HepG2 (cell line): ENCODE measurements around the gene SEMA7A. TPM values are rescaled to one million over a fixed set of nuclear protein-coding genes. Genes with fewer than 3 reads are reported as not detected.

Experiments
- ATAC-seq: fragments of 200-7000 bp; cut with Tn5 transposase; 3 replicates; pipeline ENCODE4 v1.9.1; 2020; ENCODE audit warnings: mild to moderate bottlenecking, moderate library complexity
- BruUV-seq: library from RNA; stranded (reverse); fragments of 400-500 nt; replicated peaks from 2 replicates; lab custom pipeline; 2021; lab: Mats Ljungman, UMichigan
- CTCF ChIA-PET: fragments of 300-600 bp; formaldehyde crosslinking; extraction: SDS; loops from one replicate; lab custom pipeline; 2021; ENCODE audit warnings: low total read pairs, inconsistent platforms, low intra/inter-chr PET ratio; lab: Yijun Ruan, JAX
- POLR2A ChIA-PET: fragments of 350-600 bp; sonication (Branson Sonifier 250); formaldehyde crosslinking; loops from one replicate; lab custom pipeline; 2020; ENCODE audit warnings: antibody characterized with exemption, inconsistent platforms; lab: Yijun Ruan, JAX
- DNase-seq: peaks from one replicate; pipeline ENCODE4 v3.0.0-alpha.2; 2015; ENCODE audit warnings: low spot score
- FAIRE-seq: peaks from 3 replicates; lab custom pipeline; 2011; peaks lifted over from hg19 to GRCh38; lab: Jason Lieb, UNC
- H2AFZ ChIP-seq: one replicate; pipeline ENCODE4 v1.6.1; 2011; ENCODE audit warnings: low read length, inconsistent platforms
- H3K27ac ChIP-seq: fragments of 300-600 bp; 3 replicates; pipeline ENCODE4 v1.8.0; 2011; ENCODE audit warnings: mixed run types, mild to moderate bottlenecking, mixed read lengths, low read length, inconsistent platforms; ENCODE audit not compliant: insufficient read depth; ENCODE audit errors: extremely low read length
- H3K27me3 ChIP-seq, 2 experiments: fragments of 200-600 bp in 1 of 2; 2 replicates in 1 of 2; 3 replicates in 1 of 2; pipeline versions ENCODE4 v1.6.0 to v1.8.0; 2011; ENCODE audit warnings: low read length in 2 of 2, mild to moderate bottlenecking in 2 of 2, moderate library complexity in 2 of 2, inconsistent platforms in 1 of 2; ENCODE audit not compliant: insufficient read depth in 2 of 2, control insufficient read depth in 1 of 2
- H3K36me3 ChIP-seq, 2 experiments: fragments of 200-600 bp in 1 of 2; replicated peaks in 1 of 2; 2 replicates in 1 of 2; 3 replicates in 1 of 2; pipeline versions ENCODE4 v1.5.1 to v1.8.0; 2011; ENCODE audit warnings: low read length in 2 of 2, inconsistent platforms in 1 of 2; ENCODE audit not compliant: insufficient read depth in 2 of 2, control insufficient read depth in 1 of 2
- H3K4me1 ChIP-seq: 2 replicates; pipeline ENCODE4 v1.5.1; 2012; ENCODE audit warnings: low read length, inconsistent platforms; ENCODE audit not compliant: insufficient read depth
- H3K4me2 ChIP-seq: 2 replicates; pipeline ENCODE4 v1.6.0; 2011; ENCODE audit warnings: low read depth, low read length, inconsistent platforms
- H3K4me3 ChIP-seq, 3 experiments: fragments of 200-600 bp in 1 of 3; sonication (generic), shearing (Covaris generic) in 1 of 3; replicated peaks in 1 of 3; 2 replicates each; pipeline ENCODE4 v1.5.1; 2011 to 2016; ENCODE audit warnings: low read length in 3 of 3, inconsistent platforms in 2 of 3, low read depth in 2 of 3, mild to moderate bottlenecking in 2 of 3, control low read depth in 1 of 3, mixed read lengths in 1 of 3; ENCODE audit not compliant: insufficient read depth in 1 of 3
- H3K79me2 ChIP-seq: one replicate; pipeline ENCODE4 v1.6.1; 2011; ENCODE audit warnings: low read length, inconsistent platforms; ENCODE audit not compliant: insufficient read depth
- H3K9ac ChIP-seq: 2 replicates; pipeline ENCODE4 v1.6.0; 2011; ENCODE audit warnings: mild to moderate bottlenecking, low read depth, low read length, inconsistent platforms; ENCODE audit not compliant: insufficient read depth
- H3K9me3 ChIP-seq: 2 replicates; pipeline ENCODE4 v1.5.1; 2012; ENCODE audit warnings: mild to moderate bottlenecking, low read length
- H4K20me1 ChIP-seq: 2 replicates; pipeline ENCODE4 v1.6.0; 2011; ENCODE audit warnings: inconsistent platforms, mild to moderate bottlenecking, low read length, moderate library complexity; ENCODE audit not compliant: insufficient read depth
- CBFB ChIP-seq: sonication (generic); formaldehyde crosslinking; IDR thresholded peaks from 2 replicates; pipeline ENCODE4 v1.4.0; 2020; ENCODE audit warnings: missing genetic modification reagents
- LCORL ChIP-seq, 2 experiments: fragments of 450-650 bp in 1 of 2; sonication (generic) in 1 of 2; formaldehyde crosslinking in 1 of 2; IDR thresholded peaks; 2 replicates each; pipeline versions ENCODE4 v1.5.0 to v1.6.1; 2017 to 2020; ENCODE audit warnings: antibody characterized with exemption in 1 of 2, missing genetic modification reagents in 1 of 2
- MAFK ChIP-seq, 2 experiments: IDR thresholded peaks in 1 of 2; conservative IDR thresholded peaks in 1 of 2; 2 replicates each; pipeline ENCODE4 v1.6.1; 2011; ENCODE audit warnings: improper control_type of control experiment in 2 of 2, low read length in 2 of 2
- REPIN1 ChIP-seq: sonication (generic); formaldehyde crosslinking; IDR thresholded peaks from 2 replicates; pipeline ENCODE4 v1.8.0; 2022; ENCODE audit warnings: missing genetic modification reagents, low read depth, mild to moderate bottlenecking, borderline replicate concordance
- SNRNP70 ChIP-seq: fragments of 200-400 bp; formaldehyde crosslinking; IDR thresholded peaks from 2 replicates; pipeline ENCODE4 v1.6.1; 2017; ENCODE audit warnings: mild to moderate bottlenecking, low read depth, low read length, moderate library complexity
- SRSF1 ChIP-seq: fragments of 200-400 bp; formaldehyde crosslinking; optimal IDR thresholded peaks from 2 replicates; pipeline ENCODE3; 2017; ENCODE audit warnings: mild to moderate bottlenecking, low read depth, low read length, moderate library complexity
- ZNF224 ChIP-seq: sonication (generic); formaldehyde crosslinking; IDR thresholded peaks from 2 replicates; pipeline ENCODE4 v1.5.0; 2020; ENCODE audit warnings: mild to moderate bottlenecking, missing genetic modification reagents
- ZNF570 ChIP-seq: sonication (generic); formaldehyde crosslinking; IDR thresholded peaks from 2 replicates; pipeline ENCODE4 v1.4.0; 2020; ENCODE audit warnings: mild to moderate bottlenecking, missing genetic modification reagents, borderline replicate concordance
- ZNF776 ChIP-seq: sonication (generic); formaldehyde crosslinking; IDR thresholded peaks from 2 replicates; pipeline ENCODE4 v1.4.0; 2020; ENCODE audit warnings: mild to moderate bottlenecking, missing genetic modification reagents
- ZNF781 ChIP-seq: sonication (generic); formaldehyde crosslinking; IDR thresholded peaks from 2 replicates; pipeline ENCODE4 v1.5.1; 2020; ENCODE audit warnings: borderline replicate concordance, mild to moderate bottlenecking, missing genetic modification reagents; ENCODE audit errors: not compliant biosample characterization
- ZSCAN29 ChIP-seq: sonication (generic); formaldehyde crosslinking; conservative IDR thresholded peaks from 2 replicates; pipeline ENCODE4 v1.4.0; 2020; ENCODE audit warnings: mild to moderate bottlenecking, missing genetic modification reagents
- WGBS: methylation state at CpG from one replicate; pipeline ENCODE4 v1.1.6; 2017; ENCODE audit warnings: low lambda C conversion rate; 5-methylcytosine and 5-hydroxymethylcytosine counted together
- in situ Hi-C: cut with HindIII; loops from 2 replicates; pipeline ENCODE4 v1.10.0; 2017; ENCODE audit warnings: low pct_unique_long_range_greater_than_20kb; ENCODE audit not compliant: extremely low pct_ligation_motif_present
- intact Hi-C: fragments of 100-400 bp; cut with micrococcal nuclease; formaldehyde crosslinking; loops from one replicate; pipeline ENCODE4 v1.10.0; 2022; ENCODE audit not compliant: unreplicated experiment
- polyA plus RNA-seq, 8 experiments: library from polyadenylated mRNA; depleted of rRNA in 3 of 8; stranded (reverse) in 7 of 8; unstranded in 1 of 8; fragments of >200 nt; fragmentation: Illumina TruSeq in 4 of 8; extraction: Trizol in 4 of 8; gene quantifications; 2 replicates each; pipeline versions ENCODE4 v1.2.1 to v1.2.3, GENCODE V29; 2011 to 2016; ENCODE audit warnings: low read depth in 4 of 8, missing spikeins in 1 of 8, mixed read lengths in 1 of 8; ENCODE audit not compliant: insufficient read depth in 1 of 8
- total RNA-seq, 5 experiments: library from RNA; depleted of rRNA; stranded (reverse); fragments of >200 nt; fragmentation: Illumina TruSeq; extraction: Trizol; gene quantifications; 2 replicates each; pipeline ENCODE4 v1.2.3, GENCODE V29; 2016; ENCODE audit warnings: low read depth in 1 of 5
- TF ChIP-seq, protein P1 (sequence below): sonication (generic); formaldehyde crosslinking; IDR thresholded peaks from 2 replicates; pipeline ENCODE4 v1.4.0; 2020; ENCODE audit warnings: missing genetic modification reagents
- TF ChIP-seq, protein P2 (sequence below), 2 experiments: sonication (generic) in 1 of 2; formaldehyde crosslinking in 1 of 2; IDR thresholded peaks; 2 replicates each; pipeline versions ENCODE4 v1.4.0 to v1.6.1; 2016 to 2020; ENCODE audit warnings: borderline replicate concordance in 1 of 2, low read depth in 1 of 2, mild to moderate bottlenecking in 1 of 2, missing genetic modification reagents in 1 of 2

SEMA7A gene
- total and polyA plus RNA-seq, 2 of the 13 experiments (the other 11 are each of a cell fraction or from before 2014, with no cell fraction given): 9.0 to 15.8 TPM

DNA sequence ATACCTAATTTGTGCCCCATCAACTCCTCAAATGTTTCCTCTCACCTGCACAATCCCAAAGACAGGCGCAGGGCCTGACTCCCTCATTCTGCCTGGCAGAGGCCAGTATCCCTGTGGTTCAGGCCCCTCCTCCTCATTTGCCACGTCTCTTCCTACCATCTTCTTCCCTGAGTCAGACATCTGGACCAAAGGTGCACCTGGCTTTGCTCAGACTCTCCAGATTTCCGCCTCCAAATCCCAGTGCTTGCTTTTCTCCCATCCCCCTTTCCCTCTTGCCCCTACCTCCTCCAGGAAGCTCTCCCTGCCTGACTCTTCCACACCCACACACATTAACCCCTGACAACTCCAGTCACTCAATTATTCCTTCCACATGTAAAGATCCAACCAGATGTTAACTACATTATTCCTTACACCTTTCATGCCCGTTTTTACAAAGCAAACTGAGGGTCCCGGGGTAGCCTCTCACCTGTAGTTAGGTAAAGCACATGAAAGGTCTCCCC lies 19.6 kb downstream of the SEMA7A start (continued):
- TF ChIP-seq, protein P1, sequence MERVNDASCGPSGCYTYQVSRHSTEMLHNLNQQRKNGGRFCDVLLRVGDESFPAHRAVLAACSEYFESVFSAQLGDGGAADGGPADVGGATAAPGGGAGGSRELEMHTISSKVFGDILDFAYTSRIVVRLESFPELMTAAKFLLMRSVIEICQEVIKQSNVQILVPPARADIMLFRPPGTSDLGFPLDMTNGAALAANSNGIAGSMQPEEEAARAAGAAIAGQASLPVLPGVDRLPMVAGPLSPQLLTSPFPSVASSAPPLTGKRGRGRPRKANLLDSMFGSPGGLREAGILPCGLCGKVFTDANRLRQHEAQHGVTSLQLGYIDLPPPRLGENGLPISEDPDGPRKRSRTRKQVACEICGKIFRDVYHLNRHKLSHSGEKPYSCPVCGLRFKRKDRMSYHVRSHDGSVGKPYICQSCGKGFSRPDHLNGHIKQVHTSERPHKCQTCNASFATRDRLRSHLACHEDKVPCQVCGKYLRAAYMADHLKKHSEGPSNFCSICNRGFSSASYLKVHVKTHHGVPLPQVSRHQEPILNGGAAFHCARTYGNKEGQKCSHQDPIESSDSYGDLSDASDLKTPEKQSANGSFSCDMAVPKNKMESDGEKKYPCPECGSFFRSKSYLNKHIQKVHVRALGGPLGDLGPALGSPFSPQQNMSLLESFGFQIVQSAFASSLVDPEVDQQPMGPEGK (CRISPR knock-in tag): no peak
- TF ChIP-seq, all 625 proteins: peak for 0

DNA sequence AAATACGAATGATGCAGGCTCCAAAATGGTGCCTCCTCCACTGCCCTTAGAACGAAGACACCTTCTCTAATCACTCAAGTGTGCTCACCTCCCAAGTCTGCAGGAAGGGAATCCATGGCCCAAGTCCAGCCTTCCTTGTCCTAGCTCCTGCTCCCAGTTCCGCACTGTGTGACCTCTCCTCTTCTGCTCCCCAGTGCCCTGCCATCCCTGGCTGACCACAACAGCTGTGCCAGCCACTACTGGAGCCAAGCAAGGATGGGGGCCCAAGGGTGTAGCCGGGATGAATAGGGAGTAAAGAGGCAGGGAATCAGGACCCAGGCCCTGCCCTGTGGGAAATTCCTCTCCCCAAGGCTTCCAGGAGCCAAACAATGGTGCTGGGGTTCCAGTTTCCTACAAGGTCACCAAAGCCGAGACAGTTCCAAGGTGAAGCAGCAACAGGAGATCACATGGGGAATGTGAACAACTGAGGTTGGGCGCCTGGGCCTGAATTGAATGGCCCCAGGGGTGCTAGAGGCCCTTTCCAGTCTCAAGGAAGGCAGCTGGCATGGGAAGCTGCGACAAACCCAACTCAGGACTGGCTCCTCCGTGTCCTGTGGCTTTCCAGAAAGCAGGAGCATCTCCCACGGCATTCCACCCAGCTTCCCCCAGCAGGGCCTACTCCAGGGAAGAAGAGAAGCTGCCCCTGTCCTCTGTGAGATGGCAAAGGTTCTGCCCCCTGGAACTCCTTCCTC lies 20.2 kb downstream of the SEMA7A start:
- no peaks in the 10 kb centered on the region for H3K27me3 ChIP-seq
- in situ Hi-C loops: no loop called here
- H3K4me1 ChIP-seq: peaks cover 4% of the 10 kb centered on the region
- peaks cover under 1% of the 10 kb centered on the region for H3K79me2 ChIP-seq
- no peak overlapping the region for H3K4me2 ChIP-seq
- DNase-seq: no peak
- peaks cover 38 to 81% of the 10 kb centered on the region in 2 experiments for H3K36me3 ChIP-seq
- FAIRE-seq: no peak
- POLR2A ChIA-PET: no interaction called here
- CTCF ChIA-PET: no interaction called here
- ATAC-seq: no peak
- intact Hi-C loops: no loop called here
- 94% methylated on average over 7 of the region's 9 CpGs for WGBS
- BruUV-seq: no TSS peak
- H3K9me3 ChIP-seq: no peaks in the 10 kb centered on the region
- no peak overlapping the region for H3K4me3 ChIP-seq
- H2AFZ ChIP-seq: no peak overlapping the region
- H4K20me1 ChIP-seq: no peaks in the 10 kb centered on the region
- H3K9ac ChIP-seq: no peak overlapping the region
- no peak overlapping the region for H3K27ac ChIP-seq
- TF ChIP-seq ZNF224: no peak
- TF ChIP-seq ZNF776 (CRISPR knock-in tag): no peak
- no peak for TF ChIP-seq CBFB
- TF ChIP-seq ZNF781 (CRISPR knock-in tag): no peak
- no peak for TF ChIP-seq SRSF1
- TF ChIP-seq, protein P2, sequence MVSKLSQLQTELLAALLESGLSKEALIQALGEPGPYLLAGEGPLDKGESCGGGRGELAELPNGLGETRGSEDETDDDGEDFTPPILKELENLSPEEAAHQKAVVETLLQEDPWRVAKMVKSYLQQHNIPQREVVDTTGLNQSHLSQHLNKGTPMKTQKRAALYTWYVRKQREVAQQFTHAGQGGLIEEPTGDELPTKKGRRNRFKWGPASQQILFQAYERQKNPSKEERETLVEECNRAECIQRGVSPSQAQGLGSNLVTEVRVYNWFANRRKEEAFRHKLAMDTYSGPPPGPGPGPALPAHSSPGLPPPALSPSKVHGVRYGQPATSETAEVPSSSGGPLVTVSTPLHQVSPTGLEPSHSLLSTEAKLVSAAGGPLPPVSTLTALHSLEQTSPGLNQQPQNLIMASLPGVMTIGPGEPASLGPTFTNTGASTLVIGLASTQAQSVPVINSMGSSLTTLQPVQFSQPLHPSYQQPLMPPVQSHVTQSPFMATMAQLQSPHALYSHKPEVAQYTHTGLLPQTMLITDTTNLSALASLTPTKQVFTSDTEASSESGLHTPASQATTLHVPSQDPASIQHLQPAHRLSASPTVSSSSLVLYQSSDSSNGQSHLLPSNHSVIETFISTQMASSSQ (IDR thresholded peaks at IDR 0.05; ENCODE audit: low read depth): no peak
- TF ChIP-seq, protein P2 (CRISPR knock-in tag; IDR thresholded peaks at IDR 0.05; ENCODE audit: borderline replicate concordance): no peak
- no peak for TF ChIP-seq ZSCAN29 (CRISPR knock-in tag)
- no peak for TF ChIP-seq SNRNP70
- TF ChIP-seq REPIN1: no peak
- TF ChIP-seq LCORL (IDR thresholded peaks at IDR 0.05): no peak
- TF ChIP-seq LCORL (CRISPR knock-in tag; IDR thresholded peaks at IDR 0.05): no peak
- TF ChIP-seq ZNF570 (CRISPR knock-in tag): no peak
- TF ChIP-seq MAFK (conservative IDR thresholded peaks at IDR 0.05 in 1 of 2, IDR thresholded peaks at IDR 0.05 in 1 of 2; ENCODE audit: low read length in 2 of 2): no peak
